Effector memory CD4-positive, alpha-beta T cell (primary cell): Measurements from ENCODE around the gene TEX261.

ENCODE experiments used
- DNase-seq, 3 donors: peaks; one replicate each; pipeline ENCODE4 v3.0.0-alpha.2; 2020
- H3K27ac ChIP-seq: 2 replicates; pipeline ENCODE4 v1.7.0; 2013; ENCODE audit warnings: mild to moderate bottlenecking, low read length, moderate library complexity; ENCODE audit not compliant: insufficient read depth, poor library complexity, severe bottlenecking
- H3K27me3 ChIP-seq: replicated peaks from 2 replicates; pipeline ENCODE4 v1.7.0; 2013; ENCODE audit warnings: mild to moderate bottlenecking, low read length; ENCODE audit not compliant: insufficient read depth, control insufficient read depth, poor library complexity, severe bottlenecking
- H3K36me3 ChIP-seq: 2 replicates; pipeline ENCODE4 v1.7.0; 2013; ENCODE audit warnings: mild to moderate bottlenecking, low read length, moderate library complexity; ENCODE audit not compliant: control insufficient read depth, insufficient read depth
- H3K4me1 ChIP-seq: 2 replicates; pipeline ENCODE4 v1.7.0; 2013; ENCODE audit warnings: low read length, mild to moderate bottlenecking; ENCODE audit not compliant: control insufficient read depth, insufficient read depth, poor library complexity, severe bottlenecking
- H3K4me3 ChIP-seq: 2 replicates; pipeline ENCODE4 v1.7.0; 2013; ENCODE audit warnings: low read length, low read depth, mild to moderate bottlenecking; ENCODE audit not compliant: insufficient read depth, poor library complexity, severe bottlenecking
- H3K9me3 ChIP-seq: 2 replicates; pipeline ENCODE4 v1.7.0; 2013; ENCODE audit warnings: mild to moderate bottlenecking, low read length, moderate library complexity; ENCODE audit not compliant: control insufficient read depth

TEX261 gene

DNA sequence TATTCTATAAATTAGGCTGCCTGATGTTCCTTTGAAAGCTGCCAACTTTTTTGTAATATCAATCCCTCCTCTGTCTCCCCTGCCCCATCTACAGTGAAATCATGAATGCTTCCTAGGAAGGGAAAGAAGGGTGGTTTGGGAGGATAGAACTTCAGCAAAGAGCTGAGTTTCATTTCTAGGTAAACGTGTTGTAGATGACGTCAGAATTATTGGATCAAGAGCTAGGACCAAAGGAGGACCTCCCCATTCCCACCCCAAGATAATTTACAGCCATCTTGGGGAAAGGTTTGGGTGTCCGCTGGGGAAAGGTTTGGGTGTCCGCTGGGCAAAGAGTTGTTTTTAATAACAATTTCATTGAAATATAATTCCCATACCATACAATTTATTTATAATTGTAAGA, 27.5 kb downstream of the TEX261 start:
- no peak for DNase-seq
- H3K27me3 ChIP-seq: peaks cover 6% of the 10 kb centered on the region
- no peaks in the 10 kb centered on the region for H3K9me3 ChIP-seq
- no peaks in the 10 kb centered on the region for H3K36me3 ChIP-seq
- H3K4me1 ChIP-seq: peaks cover 4% of the 10 kb centered on the region
- no peak overlapping the region for H3K4me3 ChIP-seq
- no peak overlapping the region for H3K27ac ChIP-seq

GRCh38 chr2:70966681-70967080, 28.0 kb downstream of the TEX261 start:
- H3K27me3 ChIP-seq: peaks cover 6% of the 10 kb centered on the region

DNA sequence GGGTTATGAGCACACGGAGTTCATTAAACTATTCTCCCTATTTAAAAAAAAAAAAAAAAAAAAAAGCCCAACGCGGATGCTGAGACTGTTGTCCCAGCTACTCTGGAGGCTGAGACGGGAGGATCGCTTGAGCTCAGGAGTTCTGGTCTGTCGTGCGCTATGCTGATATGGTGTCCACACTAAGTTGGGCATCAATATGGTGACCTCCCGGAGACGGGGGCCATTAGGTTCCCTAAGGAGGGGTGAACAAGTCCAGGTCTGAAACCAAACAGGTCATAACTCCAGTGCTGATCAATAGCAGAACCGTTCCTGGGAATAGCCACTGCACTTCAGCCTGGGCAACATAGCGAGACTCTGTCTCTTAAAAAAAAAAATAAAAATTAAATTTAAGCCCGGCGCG, 29.2 kb downstream of the TEX261 start:
- no peaks in the 10 kb centered on the region for H3K9me3 ChIP-seq
- no peak overlapping the region for H3K27ac ChIP-seq
- peak overlapping the region; percentile 64 for H3K4me3 ChIP-seq
- H3K4me1 ChIP-seq: peaks cover 4% of the 10 kb centered on the region
- H3K36me3 ChIP-seq: no peaks in the 10 kb centered on the region
- no peak for DNase-seq
- H3K27me3 ChIP-seq: peaks cover 6% of the 10 kb centered on the region

More at GRCh38 chr2:70966681-70967080, 28.0 kb downstream of the TEX261 start:
- H3K4me1 ChIP-seq: peaks cover 4% of the 10 kb centered on the region
- no peak overlapping the region for H3K4me3 ChIP-seq
- no peaks in the 10 kb centered on the region for H3K9me3 ChIP-seq
- no peak for DNase-seq
- H3K36me3 ChIP-seq: no peaks in the 10 kb centered on the region
- H3K27ac ChIP-seq: no peak overlapping the region

- peaks cover 4% of the 10 kb centered on the region for H3K4me1 ChIP-seq
- no peaks in the 10 kb centered on the region for H3K36me3 ChIP-seq
- peak; percentile 64 to 70 (median 65) for DNase-seq
- H3K27me3 ChIP-seq: peaks cover 6% of the 10 kb centered on the region
- H3K27ac ChIP-seq: no peak overlapping the region
- H3K4me3 ChIP-seq: peak overlapping the region; percentile 64
- H3K9me3 ChIP-seq: no peaks in the 10 kb centered on the region
Observed at GRCh38 chr2:70964596-70965386, 29.9 kb downstream of the TEX261 start.

DNA sequence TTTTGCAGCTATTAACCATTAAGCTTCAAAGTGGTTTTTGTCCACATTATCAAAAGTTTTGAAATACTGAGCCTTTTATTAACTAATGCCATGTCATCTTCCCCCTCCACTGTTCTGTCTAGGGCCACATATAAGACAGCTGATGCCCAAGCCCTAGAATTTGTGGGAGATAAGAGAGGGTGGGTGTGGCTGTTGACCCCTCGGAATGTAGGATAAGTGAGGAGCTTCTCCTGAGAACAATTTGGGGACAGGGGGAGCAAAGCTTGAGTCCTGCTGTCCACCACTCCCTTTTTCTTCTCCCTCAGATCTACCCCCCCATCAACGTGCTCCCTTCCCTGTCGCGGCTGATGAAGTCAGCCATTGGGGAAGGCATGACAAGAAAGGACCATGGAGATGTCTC, 30.5 kb downstream of the TEX261 start:
- H3K27me3 ChIP-seq: peaks cover 6% of the 10 kb centered on the region
- H3K4me1 ChIP-seq: peaks cover 4% of the 10 kb centered on the region
- no peak for DNase-seq
- H3K9me3 ChIP-seq: no peaks in the 10 kb centered on the region
- no peak overlapping the region for H3K4me3 ChIP-seq
- no peaks in the 10 kb centered on the region for H3K36me3 ChIP-seq
- H3K27ac ChIP-seq: no peak overlapping the region

DNA sequence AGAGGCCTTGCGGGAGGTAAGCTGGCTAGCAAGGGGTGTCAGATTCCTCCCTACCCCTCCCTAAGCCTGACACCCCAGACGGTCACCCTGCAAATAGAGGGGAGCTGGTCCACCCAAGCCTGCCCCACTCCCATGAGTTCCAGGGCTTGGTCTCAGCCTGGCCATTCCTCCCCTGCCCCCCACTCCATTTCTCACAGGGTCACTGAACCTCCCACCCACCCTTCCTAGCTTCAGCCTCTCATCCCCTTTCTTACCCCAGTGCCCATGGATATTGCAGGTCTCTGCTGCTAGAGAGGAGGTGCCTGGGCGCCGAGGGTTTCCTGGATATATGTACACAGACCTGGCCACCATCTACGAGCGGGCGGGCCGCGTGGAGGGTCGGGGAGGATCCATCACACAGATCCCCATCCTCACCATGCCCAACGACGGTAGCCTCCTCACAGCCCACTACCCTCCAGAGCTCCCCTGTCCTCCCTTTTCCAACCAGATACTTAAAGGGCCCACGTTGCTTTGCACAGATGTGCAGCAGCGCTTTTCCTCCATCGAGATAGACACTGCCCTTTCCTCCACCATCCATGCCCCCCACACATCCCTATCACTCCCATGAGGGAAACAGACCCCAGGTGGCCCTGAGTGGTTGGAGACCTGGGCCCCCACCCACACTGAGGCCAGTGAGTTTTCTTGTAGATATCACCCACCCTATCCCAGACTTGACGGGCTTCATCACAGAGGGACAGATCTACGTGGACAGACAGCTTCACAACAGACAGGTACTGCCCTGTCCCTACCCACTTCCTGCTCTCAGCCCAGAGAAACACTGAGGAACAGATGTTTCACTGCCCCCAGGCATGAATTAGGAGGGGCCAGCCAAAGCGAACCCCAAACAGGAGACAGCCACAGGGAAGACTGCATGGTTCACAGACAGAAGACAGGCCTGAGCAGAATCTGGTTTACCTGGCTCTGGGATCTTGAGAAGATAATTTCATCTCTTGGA, 31.5 kb downstream of the TEX261 start:
- Histone ChIP-seq H3K9me3 (no peaks in the 10 kb centered on the region), H3K27me3 (peaks cover 6% of the 10 kb centered on the region), H3K27ac (no peak overlapping the region), H3K36me3 (no peaks in the 10 kb centered on the region), H3K4me1 (peaks cover 4% of the 10 kb centered on the region), H3K4me3 (no peak overlapping the region)
- no peak for DNase-seq

DNA sequence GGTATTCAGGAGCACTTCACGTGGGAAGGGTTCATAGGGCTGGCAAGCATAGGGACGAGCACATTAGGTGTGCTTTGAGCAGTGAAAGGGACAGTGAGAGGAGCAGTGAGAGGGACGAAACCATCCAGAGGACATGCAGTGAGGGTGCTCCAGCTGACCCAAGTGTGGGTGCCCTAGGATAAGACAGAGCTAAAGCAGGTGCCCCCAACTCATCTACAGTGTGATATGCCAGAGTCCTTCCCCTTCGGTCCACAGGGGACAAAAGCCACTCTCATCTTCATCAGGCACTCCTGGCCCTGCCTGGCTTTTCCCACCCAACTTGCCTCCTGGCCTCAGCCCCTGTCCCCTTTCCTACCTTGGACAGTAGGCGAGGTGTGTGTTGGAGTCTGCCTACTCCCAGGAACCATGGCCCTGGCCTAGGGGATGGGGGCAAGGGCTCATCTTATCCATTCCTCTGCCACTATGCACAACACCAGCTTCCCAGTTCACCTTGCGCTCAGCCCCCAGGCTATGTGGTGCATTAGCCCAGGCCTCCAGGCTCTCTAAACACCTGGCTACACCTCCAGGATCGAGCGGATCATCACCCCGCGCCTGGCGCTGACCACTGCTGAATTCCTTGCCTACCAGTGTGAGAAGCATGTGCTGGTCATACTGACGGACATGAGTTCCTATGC, 32.3 kb downstream of the TEX261 start:
- Histone ChIP-seq H3K36me3 (no peaks in the 10 kb centered on the region), H3K4me3 (no peak overlapping the region), H3K4me1 (peaks cover 4% of the 10 kb centered on the region), H3K9me3 (no peaks in the 10 kb centered on the region), H3K27ac (no peak overlapping the region), H3K27me3 (peaks cover 6% of the 10 kb centered on the region)
- DNase-seq: no peak

DNA sequence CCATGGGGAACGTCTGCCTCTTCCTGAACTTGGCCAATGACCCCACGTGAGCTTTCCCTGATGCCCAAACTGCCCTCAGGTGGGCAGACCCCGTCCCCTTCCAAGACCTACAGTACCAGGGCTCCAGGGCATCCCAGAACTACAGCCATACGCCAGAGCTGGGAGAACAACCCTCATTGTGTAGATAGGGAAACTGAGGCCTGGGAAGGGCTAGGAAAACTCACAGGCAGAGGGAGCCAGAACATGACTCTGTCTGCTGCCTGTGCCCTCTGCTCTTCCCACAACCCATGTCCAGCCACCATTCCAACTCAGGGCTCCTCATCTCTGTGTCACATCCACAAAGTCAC, 33.1 kb downstream of the TEX261 start:
- Histone ChIP-seq H3K9me3 (no peaks in the 10 kb centered on the region), H3K4me3 (no peak overlapping the region), H3K4me1 (peaks cover 4% of the 10 kb centered on the region), H3K36me3 (no peaks in the 10 kb centered on the region), H3K27me3 (peaks cover 6% of the 10 kb centered on the region), H3K27ac (no peak overlapping the region)
- DNase-seq: no peak

- Histone ChIP-seq H3K4me3 (no peak overlapping the region), H3K9me3 (no peaks in the 10 kb centered on the region), H3K36me3 (no peaks in the 10 kb centered on the region), H3K4me1 (peaks cover 4% of the 10 kb centered on the region), H3K27ac (no peak overlapping the region), H3K27me3 (peaks cover 6% of the 10 kb centered on the region)
- no peak for DNase-seq
Observed at GRCh38 chr2:70960833-70961647, 33.6 kb downstream of the TEX261 start.
